Measurements from ENCODE around the gene CCDC15. TPM values are rescaled to one million over a fixed set of nuclear protein-coding genes. Genes with fewer than 3 reads are reported as not detected.
"Not testable (repeated sequence)": the region's sequence is repeated elsewhere in the genome, so short reads cannot be mapped to it uniquely, and the experiment has no call there.

Gene CCDC15
- polyA plus RNA-seq, 1 donor, result 2.5 TPM

GRCh38 chr11:124943254-124943616 is 10.8 kb upstream of the CCDC15 start:
- DNase-seq, result no peak
- H3K9me3 ChIP-seq (ENCODE audit: control insufficient read depth, low read depth, low read length), result no peaks in the 10 kb centered on the region
- no peak overlapping the region for H3K4me3 ChIP-seq (ENCODE audit: low read length)
- H3K27ac ChIP-seq (ENCODE audit: low read length), result no peak overlapping the region
- H3K27me3 ChIP-seq (ENCODE audit: control insufficient read depth, insufficient read depth, low read length), result no peaks in the 10 kb centered on the region
- H3K4me1 ChIP-seq (ENCODE audit: control insufficient read depth, insufficient read depth, low read length), result peaks cover 3% of the 10 kb centered on the region
- no peaks in the 10 kb centered on the region for H3K36me3 ChIP-seq (ENCODE audit: control insufficient read depth, insufficient read depth, low read length)
- WGBS (ENCODE audit: insufficient coverage, low lambda C conversion rate), result no CpG with 5 or more reads among the region's 5 CpGs

GRCh38 chr11:124943741-124944140 is 10.3 kb upstream of the CCDC15 start:
- no peaks in the 10 kb centered on the region for H3K36me3 ChIP-seq (ENCODE audit: control insufficient read depth, insufficient read depth, low read length)
- DNase-seq, result no peak
- peak overlapping the region; percentile 21 for H3K27ac ChIP-seq (ENCODE audit: low read length)
- H3K4me1 ChIP-seq (ENCODE audit: control insufficient read depth, insufficient read depth, low read length), result peaks cover 3% of the 10 kb centered on the region
- H3K9me3 ChIP-seq (ENCODE audit: control insufficient read depth, low read depth, low read length), result no peaks in the 10 kb centered on the region
- H3K27me3 ChIP-seq (ENCODE audit: control insufficient read depth, insufficient read depth, low read length), result no peaks in the 10 kb centered on the region
- H3K4me3 ChIP-seq (ENCODE audit: low read length), result no peak overlapping the region
- 71% methylated on average over 1 of the region's 1 CpG for WGBS (ENCODE audit: insufficient coverage, low lambda C conversion rate)

DNA sequence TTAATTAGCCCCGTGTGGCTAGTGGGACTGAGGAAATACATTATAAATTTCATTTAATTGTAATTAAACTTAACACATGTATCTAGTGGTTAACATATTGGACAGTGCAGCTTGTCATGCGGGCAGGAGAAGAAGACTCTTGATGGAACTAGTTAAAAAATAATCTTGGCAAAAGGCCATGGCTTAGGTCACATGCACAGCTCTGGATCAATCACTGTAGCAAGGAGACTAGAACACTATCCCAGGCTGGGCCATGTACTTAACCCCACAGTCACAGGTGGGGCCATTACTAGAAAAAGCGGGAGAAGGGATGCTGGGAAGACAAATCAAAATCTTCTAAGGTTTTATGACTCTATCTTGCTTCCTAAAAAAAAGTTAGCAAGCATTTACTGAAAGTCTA is 9.4 kb upstream of the CCDC15 start:
- H3K27ac ChIP-seq (ENCODE audit: low read length), result no peak overlapping the region
- 76% methylated on average over 2 of the region's 3 CpGs for WGBS (ENCODE audit: insufficient coverage, low lambda C conversion rate)
- no peaks in the 10 kb centered on the region for H3K27me3 ChIP-seq (ENCODE audit: control insufficient read depth, insufficient read depth, low read length)
- no peaks in the 10 kb centered on the region for H3K36me3 ChIP-seq (ENCODE audit: control insufficient read depth, insufficient read depth, low read length)
- DNase-seq, result peak in 1 of 2 donors; percentile 32
- H3K4me1 ChIP-seq (ENCODE audit: control insufficient read depth, insufficient read depth, low read length), result peaks cover 3% of the 10 kb centered on the region
- H3K4me3 ChIP-seq (ENCODE audit: low read length), result no peak overlapping the region
- H3K9me3 ChIP-seq (ENCODE audit: control insufficient read depth, low read depth, low read length), result no peaks in the 10 kb centered on the region

GRCh38 chr11:124945826-124946225 is 8.2 kb upstream of the CCDC15 start:
- Histone ChIP-seq H3K27me3 (ENCODE audit: control insufficient read depth, insufficient read depth, low read length) (no peaks in the 10 kb centered on the region), H3K4me3 (ENCODE audit: low read length) (no peak overlapping the region), H3K36me3 (ENCODE audit: control insufficient read depth, insufficient read depth, low read length) (no peaks in the 10 kb centered on the region), H3K9me3 (ENCODE audit: control insufficient read depth, low read depth, low read length) (no peaks in the 10 kb centered on the region), H3K27ac (ENCODE audit: low read length) (no peak overlapping the region), H3K4me1 (ENCODE audit: control insufficient read depth, insufficient read depth, low read length) (peaks cover 3% of the 10 kb centered on the region)
- WGBS (ENCODE audit: insufficient coverage, low lambda C conversion rate), result 80% methylated on average over 1 of the region's 6 CpGs
- DNase-seq, result no peak

DNA sequence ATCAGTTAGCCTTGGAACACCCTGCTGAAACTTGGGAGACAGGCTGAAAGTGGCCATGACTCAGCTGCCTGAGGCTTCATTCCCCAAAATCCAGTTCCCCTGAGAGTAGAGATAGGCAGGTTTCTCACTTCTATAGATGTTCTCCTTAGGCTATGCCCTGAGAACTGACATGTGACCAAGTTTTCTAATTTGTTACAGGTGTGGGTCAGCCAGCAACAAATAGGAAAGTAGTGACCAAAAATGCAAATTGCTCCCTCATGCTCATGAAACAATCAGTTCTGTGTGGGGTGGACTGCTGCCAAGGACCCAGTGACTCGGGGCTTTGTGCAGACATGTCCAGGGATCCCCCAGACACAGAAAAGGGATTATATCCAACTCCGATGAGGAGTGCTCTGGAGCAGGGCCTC is 7.3 kb upstream of the CCDC15 start:
- Histone ChIP-seq H3K9me3 (ENCODE audit: control insufficient read depth, low read depth, low read length) (no peaks in the 10 kb centered on the region), H3K27ac (ENCODE audit: low read length) (no peak overlapping the region), H3K36me3 (ENCODE audit: control insufficient read depth, insufficient read depth, low read length) (no peaks in the 10 kb centered on the region), H3K27me3 (ENCODE audit: control insufficient read depth, insufficient read depth, low read length) (no peaks in the 10 kb centered on the region), H3K4me1 (ENCODE audit: control insufficient read depth, insufficient read depth, low read length) (peaks cover 3% of the 10 kb centered on the region), H3K4me3 (ENCODE audit: low read length) (no peak overlapping the region)
- DNase-seq, result no peak
- WGBS (ENCODE audit: insufficient coverage, low lambda C conversion rate), result no CpG with 5 or more reads among the region's 2 CpGs

GRCh38 chr11:124950601-124951330 is 3.2 kb upstream of the CCDC15 start:
- peaks cover 5% of the 10 kb centered on the region for H3K4me1 ChIP-seq (ENCODE audit: control insufficient read depth, insufficient read depth, low read length)
- no peaks in the 10 kb centered on the region for H3K9me3 ChIP-seq (ENCODE audit: control insufficient read depth, low read depth, low read length)
- no peak overlapping the region for H3K4me3 ChIP-seq (ENCODE audit: low read length)
- H3K27ac ChIP-seq (ENCODE audit: low read length), result no peak overlapping the region
- DNase-seq, result no peak
- H3K36me3 ChIP-seq (ENCODE audit: control insufficient read depth, insufficient read depth, low read length), result no peaks in the 10 kb centered on the region
- H3K27me3 ChIP-seq (ENCODE audit: control insufficient read depth, insufficient read depth, low read length), result no peaks in the 10 kb centered on the region

GRCh38 chr11:124951341-124951740 is 2.7 kb upstream of the CCDC15 start:
- H3K4me1 ChIP-seq (ENCODE audit: control insufficient read depth, insufficient read depth, low read length), result peaks cover 5% of the 10 kb centered on the region
- H3K27ac ChIP-seq (ENCODE audit: low read length), result no peak overlapping the region
- H3K9me3 ChIP-seq (ENCODE audit: control insufficient read depth, low read depth, low read length), result no peaks in the 10 kb centered on the region
- H3K36me3 ChIP-seq (ENCODE audit: control insufficient read depth, insufficient read depth, low read length), result no peaks in the 10 kb centered on the region
- no CpG with 5 or more reads among the region's 3 CpGs for WGBS (ENCODE audit: insufficient coverage, low lambda C conversion rate)
- no peak overlapping the region for H3K4me3 ChIP-seq (ENCODE audit: low read length)
- no peaks in the 10 kb centered on the region for H3K27me3 ChIP-seq (ENCODE audit: control insufficient read depth, insufficient read depth, low read length)
- no peak for DNase-seq

DNA sequence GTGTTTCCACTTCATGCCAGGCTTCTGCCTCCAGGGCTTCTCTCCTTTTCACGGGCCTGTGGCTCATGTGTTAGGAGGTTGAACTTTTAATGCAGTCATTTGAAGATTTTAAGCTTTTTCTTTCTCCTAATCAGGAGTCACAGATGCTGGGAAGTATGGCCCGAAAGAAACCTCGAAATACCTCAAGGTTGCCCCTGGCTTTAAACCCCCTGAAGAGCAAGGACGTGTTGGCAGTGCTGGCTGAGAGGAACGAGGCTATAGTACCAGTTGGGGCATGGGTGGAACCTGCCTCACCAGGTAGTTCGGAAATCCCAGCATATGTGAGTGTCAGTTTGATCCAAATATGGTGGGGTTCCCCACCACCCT is 571 bp downstream of the CCDC15 start:
- H3K9me3 ChIP-seq (ENCODE audit: control insufficient read depth, low read depth, low read length), result no peaks in the 10 kb centered on the region
- no peaks in the 10 kb centered on the region for H3K36me3 ChIP-seq (ENCODE audit: control insufficient read depth, insufficient read depth, low read length)
- H3K4me1 ChIP-seq (ENCODE audit: control insufficient read depth, insufficient read depth, low read length), result peaks cover 5% of the 10 kb centered on the region
- peak overlapping the region; percentile 77 for H3K4me3 ChIP-seq (ENCODE audit: low read length)
- DNase-seq, result no peak
- H3K27me3 ChIP-seq (ENCODE audit: control insufficient read depth, insufficient read depth, low read length), result no peaks in the 10 kb centered on the region
- H3K27ac ChIP-seq (ENCODE audit: low read length), result peak overlapping the region; percentile 52
- WGBS (ENCODE audit: insufficient coverage, low lambda C conversion rate), result no CpG with 5 or more reads among the region's 6 CpGs

DNA sequence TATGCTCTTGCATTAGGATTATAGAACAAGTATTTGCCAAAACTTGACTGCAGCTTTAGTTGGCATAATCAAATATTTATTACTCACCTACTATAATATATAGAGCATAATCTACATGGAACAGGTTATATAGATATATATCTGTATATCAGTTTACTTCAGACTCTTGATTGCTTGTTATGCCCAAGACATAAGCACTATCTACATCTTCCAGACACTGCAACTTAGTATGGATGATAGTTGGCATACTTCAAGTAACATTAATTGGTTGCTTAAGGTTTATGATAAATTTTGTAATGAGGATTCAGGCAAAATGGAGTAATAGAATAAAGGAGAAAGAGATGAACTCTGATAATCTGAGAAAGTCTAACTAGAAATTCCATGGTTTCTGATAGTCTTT is 1.0 kb downstream of the CCDC15 start:
- no peak overlapping the region for H3K27ac ChIP-seq (ENCODE audit: low read length)

DNA sequence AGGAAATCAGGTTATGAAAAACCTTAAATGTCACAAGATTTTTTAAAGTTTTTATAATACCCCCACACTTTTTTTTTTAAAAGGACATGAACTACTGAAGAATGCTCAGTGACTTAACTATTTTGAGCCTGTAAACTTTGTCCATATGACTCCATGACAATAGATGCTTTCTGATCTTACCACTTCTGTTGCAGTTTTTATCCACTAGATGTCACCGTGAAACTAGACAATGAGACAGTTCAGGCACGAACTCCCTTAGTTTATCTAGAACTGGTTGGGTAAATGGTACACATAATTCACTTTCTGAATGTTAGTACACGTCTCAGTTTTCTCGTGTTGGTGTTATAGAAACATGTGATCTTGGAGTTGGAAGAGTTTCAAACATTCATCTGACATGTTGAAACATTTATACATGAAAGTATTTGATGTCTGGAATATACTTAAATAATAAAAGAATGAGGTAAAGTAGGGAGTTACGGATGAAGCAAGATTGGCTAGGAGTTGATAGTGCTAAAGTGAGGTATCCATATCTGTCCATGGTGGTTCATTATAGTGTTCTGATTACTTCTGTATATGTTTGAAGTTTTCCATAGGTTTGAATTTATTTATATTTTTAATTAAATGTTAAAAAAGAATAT is 8.1 kb downstream of the CCDC15 start:
- DNase-seq, result peak; percentile 56 to 73
- H3K27ac ChIP-seq (ENCODE audit: low read length), result no peak overlapping the region
- H3K9me3 ChIP-seq (ENCODE audit: control insufficient read depth, low read depth, low read length), result no peaks in the 10 kb centered on the region
- 33% methylated on average over 3 of the region's 5 CpGs for WGBS (ENCODE audit: insufficient coverage, low lambda C conversion rate)
- H3K4me1 ChIP-seq (ENCODE audit: control insufficient read depth, insufficient read depth, low read length), result no peaks in the 10 kb centered on the region
- no peaks in the 10 kb centered on the region for H3K36me3 ChIP-seq (ENCODE audit: control insufficient read depth, insufficient read depth, low read length)
- H3K27me3 ChIP-seq (ENCODE audit: control insufficient read depth, insufficient read depth, low read length), result no peaks in the 10 kb centered on the region
- no peak overlapping the region for H3K4me3 ChIP-seq (ENCODE audit: low read length)

More for the DNA sequence above, 1.0 kb downstream of the CCDC15 start:
- no peaks in the 10 kb centered on the region for H3K27me3 ChIP-seq (ENCODE audit: control insufficient read depth, insufficient read depth, low read length)
- H3K4me3 ChIP-seq (ENCODE audit: low read length), result no peak overlapping the region
- peaks cover 5% of the 10 kb centered on the region for H3K4me1 ChIP-seq (ENCODE audit: control insufficient read depth, insufficient read depth, low read length)
- DNase-seq, result no peak
- H3K9me3 ChIP-seq (ENCODE audit: control insufficient read depth, low read depth, low read length), result no peaks in the 10 kb centered on the region
- no peaks in the 10 kb centered on the region for H3K36me3 ChIP-seq (ENCODE audit: control insufficient read depth, insufficient read depth, low read length)

GRCh38 chr11:124968197-124968596 is 14.2 kb downstream of the CCDC15 start:
- not testable (repeated sequence) for H3K9me3 ChIP-seq (ENCODE audit: control insufficient read depth, low read depth, low read length); H3K36me3 ChIP-seq (ENCODE audit: control insufficient read depth, insufficient read depth, low read length); H3K4me3 ChIP-seq (ENCODE audit: low read length); H3K27me3 ChIP-seq (ENCODE audit: control insufficient read depth, insufficient read depth, low read length); H3K27ac ChIP-seq (ENCODE audit: low read length); DNase-seq; H3K4me1 ChIP-seq (ENCODE audit: control insufficient read depth, insufficient read depth, low read length)
- WGBS (ENCODE audit: insufficient coverage, low lambda C conversion rate), result no CpG with 5 or more reads among the region's 13 CpGs

Data from large intestine (tissue), 3 donors.